Airway epithelial cell (primary cell): Measurements from ENCODE around the gene MS4A5. TPM values are rescaled to one million over a fixed set of nuclear protein-coding genes. Genes with fewer than 3 reads are reported as not detected.

Source experiments
- total RNA-seq: library from RNA; depleted of rRNA; stranded (reverse); fragments of >200 nt; gene quantifications from 2 replicates; pipeline ENCODE4 v1.2.3, GENCODE V29; 2015

MS4A5 gene, protein sequence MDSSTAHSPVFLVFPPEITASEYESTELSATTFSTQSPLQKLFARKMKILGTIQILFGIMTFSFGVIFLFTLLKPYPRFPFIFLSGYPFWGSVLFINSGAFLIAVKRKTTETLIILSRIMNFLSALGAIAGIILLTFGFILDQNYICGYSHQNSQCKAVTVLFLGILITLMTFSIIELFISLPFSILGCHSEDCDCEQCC
- total RNA-seq, result not detected in 2 replicates

DNA sequence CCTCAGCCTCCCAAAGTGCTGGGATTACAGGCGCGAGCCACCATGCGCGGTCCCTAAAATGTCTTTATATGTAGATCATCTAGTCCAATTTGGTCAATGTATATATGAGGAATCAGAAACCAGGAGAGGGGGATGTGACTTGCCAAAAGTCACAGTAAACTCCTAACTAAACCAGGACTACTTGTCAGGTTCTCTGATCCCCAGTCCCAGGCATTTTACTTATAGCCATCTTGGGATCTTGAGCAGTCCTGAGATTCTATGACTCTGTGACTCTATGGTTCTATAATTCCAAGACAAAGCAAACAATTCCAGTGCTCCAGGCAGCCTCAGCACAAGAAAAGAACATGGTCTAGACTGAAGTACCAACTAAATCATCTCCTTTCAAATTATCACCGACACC, at the start of gene MS4A5:
Gene MS4A5 (plus strand): TSS at position 301 of the 400 bp plus-strand sequence. CDS start 103 bp downstream, outside the sequence.

DNA sequence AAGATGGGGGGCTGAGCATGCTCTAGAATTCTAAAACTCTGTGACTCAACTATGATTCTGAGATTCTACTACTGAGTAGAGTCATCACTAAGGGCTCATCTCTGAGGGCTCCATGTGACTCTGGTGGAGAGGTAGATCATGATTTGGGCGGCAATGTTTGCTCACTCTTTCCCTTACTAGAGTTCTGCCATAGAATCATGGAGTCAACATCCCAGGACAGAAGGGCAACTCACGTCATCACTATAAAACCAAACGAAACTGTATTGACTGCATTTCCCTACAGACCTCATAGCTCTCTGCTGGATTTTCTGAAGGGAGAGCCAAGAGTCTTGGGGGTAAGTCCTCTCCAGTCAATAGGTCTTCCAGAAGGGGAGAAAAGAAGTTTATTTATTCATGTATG, 33.0 kb upstream of the MS4A5 start, which contains the start of gene MS4A14:
Gene MS4A14 (plus strand): TSS at position 78 of the 400 bp plus-strand sequence. CDS start 120 bp downstream, at position 198.

DNA sequence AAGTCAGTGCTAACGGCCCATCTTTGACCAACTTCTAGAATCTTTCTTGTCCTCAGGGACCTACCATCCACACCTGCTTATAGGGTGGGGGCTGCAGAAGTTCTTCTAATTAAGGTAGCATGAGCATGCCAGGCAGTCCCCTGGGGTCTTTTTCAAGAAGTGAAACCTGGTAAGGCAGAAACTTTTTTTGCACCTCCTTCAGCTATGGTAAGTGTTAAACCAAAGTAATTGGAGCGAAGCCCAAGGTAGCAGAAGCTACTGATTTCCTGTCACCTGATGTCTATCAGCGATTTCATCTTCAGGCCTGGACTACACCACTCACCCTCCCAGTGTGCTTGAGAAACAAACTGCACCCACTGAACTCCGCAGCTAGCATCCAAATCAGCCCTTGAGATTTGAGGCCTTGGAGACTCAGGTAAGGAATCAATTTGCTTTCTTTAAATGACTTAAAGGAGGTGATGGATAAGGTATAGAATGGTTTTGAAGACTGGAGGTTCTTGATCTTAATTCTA, 26.2 kb downstream of the MS4A5 start, which contains the start of gene MS4A1:
Gene MS4A1 (plus strand): TSS at position 317 of the 512 bp plus-strand sequence. CDS start 6,528 bp downstream, outside the sequence.

DNA sequence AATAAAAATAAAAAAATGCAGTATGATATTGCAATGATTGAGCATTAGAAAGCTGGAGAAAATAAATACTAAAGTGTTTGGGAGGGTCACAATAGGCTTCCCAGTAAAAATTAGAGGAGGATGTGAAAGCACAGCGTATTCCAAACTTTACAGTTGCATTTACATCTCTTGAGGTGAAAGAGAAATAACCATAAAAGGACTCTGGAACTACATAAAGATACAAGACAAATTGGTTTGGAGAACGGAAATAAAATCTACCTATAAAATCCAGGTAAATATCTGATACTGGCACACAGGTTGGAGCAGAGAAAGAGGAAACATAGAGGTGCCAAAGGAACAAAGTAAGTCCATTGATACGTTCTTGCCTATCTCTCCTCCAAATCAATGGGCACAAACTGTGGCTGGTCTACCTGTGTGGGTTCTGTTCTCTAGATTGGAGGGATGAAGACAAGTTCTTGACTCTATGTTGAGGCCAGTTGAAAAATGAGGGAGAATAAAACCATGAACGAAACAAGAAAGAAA, 63.2 kb downstream of the MS4A5 start, which contains the start of gene MS4A12:
Gene MS4A12 (plus strand): TSS at position 291 of the 522 bp plus-strand sequence. CDS start 4,541 bp downstream, outside the sequence.

Other genes starting within 250 kb of the MS4A5 start
- gene MS4A6A, start 246.5 kb upstream of the MS4A5 start, total RNA-seq, result not detected in 2 replicates
- gene MS4A4E, start 186.4 kb upstream of the MS4A5 start, total RNA-seq, result not detected in 2 replicates
- not detected in 2 replicates for gene MS4A4A, start 148.9 kb upstream of the MS4A5 start, total RNA-seq
- not detected in 2 replicates for gene MS4A6E, start 102.3 kb upstream of the MS4A5 start, total RNA-seq
- not detected in 2 replicates for gene MS4A7, start 51.0 kb upstream of the MS4A5 start, total RNA-seq
- gene MS4A14, start 33.1 kb upstream of the MS4A5 start, total RNA-seq, result not detected in 2 replicates
- gene MS4A1, start 26.3 kb downstream of the MS4A5 start, total RNA-seq, result not detected in 2 replicates
- not detected in 2 replicates for gene MS4A12, start 63.2 kb downstream of the MS4A5 start, total RNA-seq
- not detected in 2 replicates for gene MS4A13, start 85.8 kb downstream of the MS4A5 start, total RNA-seq